Esophagus squamous epithelium (tissue), 5 donors: ENCODE data around the gene KRTAP10-10. TPM values are rescaled to one million over a fixed set of nuclear protein-coding genes. Genes with fewer than 3 reads are reported as not detected.

Experiments used
- DNase-seq: peaks from one replicate; lab custom pipeline; 2025; lab: John Stamatoyannopoulos, UW
- H3K27ac ChIP-seq, 4 donors: fragments of 200-600 bp; sonication (generic); one replicate each; pipeline ENCODE4 v1.5.1; 2016 to 2019; ENCODE audit warnings: mild to moderate bottlenecking in 1 of 4
- H3K27me3 ChIP-seq, 4 donors: fragments of 200-600 bp; sonication (generic); 1 replicate in 3 of 4; 2 replicates in 1 of 4; pipeline versions ENCODE4 v1.5.1 to v1.6.0; 2017 to 2021; ENCODE audit warnings: antibody characterized with exemption in 1 of 4
- H3K36me3 ChIP-seq, 3 donors: fragments of 200-600 bp; sonication (generic); one replicate each; pipeline ENCODE4 v1.5.1; 2016 to 2019
- H3K4me1 ChIP-seq, 3 donors: fragments of 200-600 bp; sonication (generic); one replicate each; pipeline ENCODE4 v1.5.1; 2017 to 2019
- H3K4me3 ChIP-seq, 4 donors: fragments of 200-600 bp; sonication (generic); 1 replicate in 3 of 4; 2 replicates in 1 of 4; pipeline ENCODE4 v1.5.1; 2016 to 2019; ENCODE audit warnings: mild to moderate bottlenecking in 2 of 4, moderate library complexity in 1 of 4
- H3K9me3 ChIP-seq, 3 donors: fragments of 200-600 bp; sonication (generic); one replicate each; pipeline ENCODE4 v1.5.1; 2016 to 2019
- CTCF ChIP-seq, 6 experiments: fragments of 450-650 bp in 4 of 6; fragments of 200-600 bp in 2 of 6; sonication (generic) in 2 of 6; IDR thresholded peaks; one replicate each; pipeline ENCODE4 v1.5.1; 2016 to 2019; ENCODE audit warnings: antibody characterized with exemption in 6 of 6, mild to moderate bottlenecking in 4 of 6, moderate library complexity in 4 of 6
- POLR2A ChIP-seq, 4 donors: fragments of 450-650 bp; IDR thresholded peaks; one replicate each; pipeline ENCODE4 v1.6.1; 2017; ENCODE audit warnings: antibody characterized with exemption in 4 of 4, mild to moderate bottlenecking in 4 of 4, moderate library complexity in 3 of 4
- WGBS, 2 donors: methylation state at CpG; one replicate each; pipeline ENCODE4 v1.1.5; 2018; 5-methylcytosine and 5-hydroxymethylcytosine counted together
- intact Hi-C: fragments of 100-400 bp; cut with DNase I; formaldehyde crosslinking; loops from one replicate; pipeline ENCODE4 v1.15.0; 2022
- total RNA-seq, 4 donors: library from RNA; depleted of rRNA; stranded (reverse); fragments of >200 nt; gene quantifications; one replicate each; pipeline ENCODE4 v1.1.0, GENCODE V29; 2016
- donor health status: DM: yes; HTN: yes; CAD: no.

KRTAP10-10 gene
- total RNA-seq, 4 donors from 2014 or later, result not detected

- Histone ChIP-seq H3K9me3 (peaks cover 0 to 21% (median 0%) of the 10 kb centered on the region in 3 donors), H3K4me3 (no peak overlapping the region), H3K27ac (no peak overlapping the region), H3K36me3 (no peaks in the 10 kb centered on the region), H3K27me3 (peaks cover 0 to 65% (median 0%) of the 10 kb centered on the region in 4 donors), H3K4me1 (no peaks in the 10 kb centered on the region)
- intact Hi-C loops, result no loop called here
- WGBS, 2 donors, result 85% methylated on average over 8 of the region's 26 CpGs; no CpG with 5 or more reads in 1 of the 2 donors
- DNase-seq, result no peak
- TF ChIP-seq CTCF (IDR thresholded peaks at IDR 0.05) (no peak), POLR2A (IDR thresholded peaks at IDR 0.05) (no peak)
Observed at GRCh38 chr21:44613386-44614155, 23.6 kb upstream of the KRTAP10-10 start.

- WGBS, 2 donors, result 78 to 100% methylated on average over 1 to 5 of the region's 20 CpGs
- H3K4me3 ChIP-seq, result no peak overlapping the region
- DNase-seq, result no peak
- H3K36me3 ChIP-seq, result no peaks in the 10 kb centered on the region
- intact Hi-C loops, result no loop called here
- H3K27ac ChIP-seq, result no peak overlapping the region
- H3K27me3 ChIP-seq, result peaks cover 0 to 66% (median 0%) of the 10 kb centered on the region in 4 donors
- peaks cover 0 to 20% (median 0%) of the 10 kb centered on the region in 3 donors for H3K9me3 ChIP-seq
- H3K4me1 ChIP-seq, result no peaks in the 10 kb centered on the region
- TF ChIP-seq POLR2A (IDR thresholded peaks at IDR 0.05) (no peak), CTCF (IDR thresholded peaks at IDR 0.05) (no peak)
Observed at GRCh38 chr21:44614161-44614631, 23.0 kb upstream of the KRTAP10-10 start.

DNA sequence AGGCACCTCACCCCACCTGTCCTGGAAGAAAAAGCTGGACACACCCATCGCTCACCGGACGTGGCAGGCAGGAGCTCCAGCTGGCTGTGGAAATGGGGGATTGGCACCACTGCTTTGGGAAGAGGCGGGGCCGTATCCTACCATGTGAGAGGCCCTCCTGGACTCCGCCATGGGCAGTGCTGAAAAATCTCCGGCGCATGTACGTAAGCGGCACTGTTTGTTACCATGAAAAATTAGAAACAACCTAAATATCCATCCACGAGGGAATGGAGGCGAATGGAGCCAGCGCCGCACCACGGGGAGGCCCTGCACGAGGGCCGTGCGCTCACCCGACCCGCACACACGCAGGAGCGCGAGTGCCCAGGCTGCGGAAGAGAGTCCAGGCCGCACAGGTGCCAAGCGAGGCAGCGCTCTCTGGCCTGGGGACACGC lies 22.2 kb upstream of the KRTAP10-10 start:
- TF ChIP-seq CTCF (IDR thresholded peaks at IDR 0.05), result no peak
- TF ChIP-seq POLR2A (IDR thresholded peaks at IDR 0.05), result no peak
- peaks cover 0 to 64% (median 0%) of the 10 kb centered on the region in 4 donors for H3K27me3 ChIP-seq
- H3K9me3 ChIP-seq, result peaks cover 0 to 21% (median 0%) of the 10 kb centered on the region in 3 donors
- no peak for DNase-seq
- H3K4me3 ChIP-seq, result no peak overlapping the region
- no peaks in the 10 kb centered on the region for H3K4me1 ChIP-seq
- no peak overlapping the region for H3K27ac ChIP-seq
- 59 to 79% methylated on average over 7 to 26 of the region's 28 CpGs for WGBS, 2 donors
- no peaks in the 10 kb centered on the region for H3K36me3 ChIP-seq
- intact Hi-C loops, result no loop called here

DNA sequence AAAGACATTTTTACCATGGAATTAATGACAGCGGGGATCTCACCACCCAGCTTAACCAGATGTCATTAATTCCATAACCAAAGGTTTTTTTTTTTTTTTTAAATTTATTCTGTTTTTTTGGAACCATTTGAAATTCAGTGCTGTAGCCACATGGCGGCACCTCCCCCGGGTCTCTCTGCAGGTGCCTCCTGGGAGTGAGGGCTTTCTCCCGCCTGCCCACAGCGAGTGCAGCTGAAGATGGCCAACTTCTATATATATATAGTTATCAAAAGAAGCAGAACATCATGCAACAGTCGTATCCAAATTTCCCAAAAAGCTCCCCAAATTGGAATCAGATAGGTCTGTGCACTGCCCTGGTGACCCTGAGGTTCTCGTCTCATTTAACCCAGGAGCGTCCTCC lies 21.7 kb upstream of the KRTAP10-10 start:
- peaks cover 0 to 64% (median 0%) of the 10 kb centered on the region in 4 donors for H3K27me3 ChIP-seq
- H3K4me3 ChIP-seq, result no peak overlapping the region
- H3K27ac ChIP-seq, result no peak overlapping the region
- DNase-seq, result no peak
- H3K36me3 ChIP-seq, result no peaks in the 10 kb centered on the region
- TF ChIP-seq POLR2A (IDR thresholded peaks at IDR 0.05) (no peak), CTCF (IDR thresholded peaks at IDR 0.05) (no peak)
- H3K9me3 ChIP-seq, result peaks cover 0 to 19% (median 0%) of the 10 kb centered on the region in 3 donors
- intact Hi-C loops, result no loop called here
- no peaks in the 10 kb centered on the region for H3K4me1 ChIP-seq
- WGBS, 2 donors, result 54 to 71% methylated on average over 6 of the region's 8 CpGs

DNA sequence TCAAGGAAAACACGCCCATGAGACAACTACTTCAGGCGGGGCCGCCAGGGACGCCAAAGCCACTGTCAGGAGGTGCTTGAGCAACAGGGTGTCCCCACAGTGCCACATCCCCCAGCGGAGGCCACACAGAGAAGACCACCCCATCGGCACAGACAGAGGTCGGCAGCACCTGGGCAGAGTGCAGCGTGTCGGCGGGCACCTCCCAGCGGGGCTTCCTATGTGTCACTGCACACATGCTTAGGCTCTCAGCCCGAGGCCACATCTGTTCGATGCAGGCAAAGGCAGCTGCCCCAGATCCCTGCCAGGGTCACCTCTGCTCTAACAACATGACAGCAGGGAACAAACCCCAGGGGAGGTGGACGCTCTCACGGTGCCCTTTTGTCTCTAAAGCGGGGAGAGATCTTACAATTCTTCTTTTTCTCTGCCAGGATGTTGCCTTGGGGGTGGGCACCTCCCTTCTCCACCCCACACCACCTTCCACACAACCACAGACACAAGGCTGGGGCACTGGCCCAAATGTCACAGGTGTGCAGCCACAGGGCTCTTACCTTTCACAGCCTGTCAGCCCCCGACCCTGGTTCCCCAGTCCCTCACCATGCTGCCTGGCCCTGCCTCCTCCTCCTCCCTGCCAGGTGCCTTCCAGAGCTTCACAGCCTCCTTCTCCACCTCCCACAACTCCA lies 21.1 kb upstream of the KRTAP10-10 start:
- H3K9me3 ChIP-seq, result peaks cover 0 to 13% (median 0%) of the 10 kb centered on the region in 3 donors
- no peaks in the 10 kb centered on the region for H3K4me1 ChIP-seq
- no peak overlapping the region for H3K27ac ChIP-seq
- TF ChIP-seq CTCF (IDR thresholded peaks at IDR 0.05) (no peak), POLR2A (IDR thresholded peaks at IDR 0.05) (no peak)
- no peaks in the 10 kb centered on the region for H3K36me3 ChIP-seq
- H3K4me3 ChIP-seq, result no peak overlapping the region
- DNase-seq, result no peak
- intact Hi-C loops, result no loop called here
- peaks cover 0 to 64% (median 0%) of the 10 kb centered on the region in 4 donors for H3K27me3 ChIP-seq
- 18 to 73% methylated on average over 3 of the region's 17 CpGs for WGBS, 2 donors
